NB4 (cell line): ENCODE results near the gene ITPR2.

Source experiments
- DNase-seq: peaks from one replicate; pipeline ENCODE4 v3.0.0; 2010; ENCODE audit warnings: low read depth
- H3K4me3 ChIP-seq: one replicate; pipeline ENCODE4 v1.5.1; 2011; ENCODE audit warnings: mild to moderate bottlenecking, low read depth, low read length, moderate library complexity
- CTCF ChIP-seq: IDR thresholded peaks from one replicate; pipeline ENCODE4 v1.5.1; 2012; ENCODE audit warnings: low read depth, low read length
- MAX ChIP-seq: IDR thresholded peaks from 2 replicates; pipeline ENCODE4 v1.6.1; 2011; ENCODE audit warnings: low read depth, low read length
- MYC ChIP-seq: IDR thresholded peaks from 2 replicates; pipeline ENCODE4 v1.6.1; 2011; ENCODE audit warnings: low read depth, low read length
- POLR2A ChIP-seq: IDR thresholded peaks from 2 replicates; pipeline ENCODE4 v1.6.1; 2011; ENCODE audit warnings: mild to moderate bottlenecking; ENCODE audit not compliant: insufficient read length; ENCODE audit errors: extremely low read depth

ITPR2 gene

GRCh38 chr12:26514364-26514763, 318.6 kb downstream of the ITPR2 start:
- H3K4me3 ChIP-seq = no peak overlapping the region
- TF ChIP-seq CTCF (no peak), MYC (no peak), POLR2A (no peak), MAX (no peak)
- no peak for DNase-seq

GRCh38 chr12:26513363-26514043, 319.5 kb downstream of the ITPR2 start:
- no peak for TF ChIP-seq CTCF
- no peak for TF ChIP-seq MAX
- no peak for TF ChIP-seq MYC
- TF ChIP-seq POLR2A = no peak
- no peak overlapping the region for H3K4me3 ChIP-seq
- DNase-seq = no peak

GRCh38 chr12:26512213-26512612, 320.8 kb downstream of the ITPR2 start:
- no peak for DNase-seq
- H3K4me3 ChIP-seq = no peak overlapping the region
- TF ChIP-seq POLR2A = no peak
- no peak for TF ChIP-seq MAX
- no peak for TF ChIP-seq MYC
- no peak for TF ChIP-seq CTCF

GRCh38 chr12:26510354-26510674, 322.7 kb downstream of the ITPR2 start:
- TF ChIP-seq CTCF (no peak), MAX (no peak), MYC (no peak), POLR2A (no peak)
- no peak overlapping the region for H3K4me3 ChIP-seq
- DNase-seq = no peak

GRCh38 chr12:26507613-26508012, 325.4 kb downstream of the ITPR2 start:
- no peak overlapping the region for H3K4me3 ChIP-seq
- no peak for DNase-seq
- no peak for TF ChIP-seq MYC
- TF ChIP-seq CTCF = no peak
- no peak for TF ChIP-seq MAX
- no peak for TF ChIP-seq POLR2A
